Measurements from ENCODE around the gene ISCA2.

The ISCA2 gene

GRCh38 chr14:74476107-74476506 is 17.5 kb upstream of the ISCA2 start:
- H3K4me3 ChIP-seq (ENCODE audit: low read depth, low read length), result no peak overlapping the region
- no peak for DNase-seq (ENCODE audit: low read depth)

GRCh38 chr14:74476607-74477006 is 17.0 kb upstream of the ISCA2 start:
- no peak overlapping the region for H3K4me3 ChIP-seq (ENCODE audit: low read depth, low read length)
- no peak for DNase-seq (ENCODE audit: low read depth)
- no peak for TF ChIP-seq MAX (IDR thresholded peaks at IDR 0.05; ENCODE audit: low read depth, low read length)
- TF ChIP-seq CTCF (IDR thresholded peaks at IDR 0.05; ENCODE audit: low read depth, low read length), result no peak
- TF ChIP-seq MYC (IDR thresholded peaks at IDR 0.05; ENCODE audit: low read depth, low read length), result no peak
- TF ChIP-seq POLR2A (IDR thresholded peaks at IDR 0.05; ENCODE audit: extremely low read depth, insufficient read length), result no peak

More at GRCh38 chr14:74476107-74476506, 17.5 kb upstream of the ISCA2 start:
- TF ChIP-seq CTCF (IDR thresholded peaks at IDR 0.05; ENCODE audit: low read depth, low read length), result no peak
- TF ChIP-seq POLR2A (IDR thresholded peaks at IDR 0.05; ENCODE audit: extremely low read depth, insufficient read length), result no peak
- no peak for TF ChIP-seq MYC (IDR thresholded peaks at IDR 0.05; ENCODE audit: low read depth, low read length)

- DNase-seq (ENCODE audit: low read depth), result no peak
- TF ChIP-seq MYC (IDR thresholded peaks at IDR 0.05; ENCODE audit: low read depth, low read length) (no peak), POLR2A (IDR thresholded peaks at IDR 0.05; ENCODE audit: extremely low read depth, insufficient read length) (no peak), MAX (IDR thresholded peaks at IDR 0.05; ENCODE audit: low read depth, low read length) (no peak), CTCF (IDR thresholded peaks at IDR 0.05; ENCODE audit: low read depth, low read length) (no peak)
- no peak overlapping the region for H3K4me3 ChIP-seq (ENCODE audit: low read depth, low read length)
Observed at GRCh38 chr14:74478996-74479635, 14.4 kb upstream of the ISCA2 start.

- DNase-seq (ENCODE audit: low read depth), result no peak
- H3K4me3 ChIP-seq (ENCODE audit: low read depth, low read length), result no peak overlapping the region
- TF ChIP-seq POLR2A (IDR thresholded peaks at IDR 0.05; ENCODE audit: extremely low read depth, insufficient read length) (no peak), CTCF (IDR thresholded peaks at IDR 0.05; ENCODE audit: low read depth, low read length) (no peak), MYC (IDR thresholded peaks at IDR 0.05; ENCODE audit: low read depth, low read length) (no peak), MAX (IDR thresholded peaks at IDR 0.05; ENCODE audit: low read depth, low read length) (no peak)
Observed at GRCh38 chr14:74480046-74480445, 13.5 kb upstream of the ISCA2 start.

- no peak for TF ChIP-seq CTCF (IDR thresholded peaks at IDR 0.05; ENCODE audit: low read depth, low read length)
- TF ChIP-seq MAX (IDR thresholded peaks at IDR 0.05; ENCODE audit: low read depth, low read length), result no peak
- TF ChIP-seq MYC (IDR thresholded peaks at IDR 0.05; ENCODE audit: low read depth, low read length), result no peak
- TF ChIP-seq POLR2A (IDR thresholded peaks at IDR 0.05; ENCODE audit: extremely low read depth, insufficient read length), result no peak
- no peak for DNase-seq (ENCODE audit: low read depth)
- H3K4me3 ChIP-seq (ENCODE audit: low read depth, low read length), result no peak overlapping the region
Observed at GRCh38 chr14:74482571-74482970, 11.0 kb upstream of the ISCA2 start.

- no peak for TF ChIP-seq CTCF (IDR thresholded peaks at IDR 0.05; ENCODE audit: low read depth, low read length)
- no peak for TF ChIP-seq MYC (IDR thresholded peaks at IDR 0.05; ENCODE audit: low read depth, low read length)
- no peak for TF ChIP-seq MAX (IDR thresholded peaks at IDR 0.05; ENCODE audit: low read depth, low read length)
- no peak for TF ChIP-seq POLR2A (IDR thresholded peaks at IDR 0.05; ENCODE audit: extremely low read depth, insufficient read length)
- no peak overlapping the region for H3K4me3 ChIP-seq (ENCODE audit: low read depth, low read length)
- no peak for DNase-seq (ENCODE audit: low read depth)
Observed at GRCh38 chr14:74483321-74483720, 10.2 kb upstream of the ISCA2 start.
